GM06990 (cell line): Measurements from ENCODE around the gene MEF2B.

Source experiments
- DNase-seq: peaks from one replicate; pipeline ENCODE4 v3.0.0-alpha.2; 2011; ENCODE audit not compliant: insufficient read length; ENCODE audit errors: extremely low read depth
- H3K27me3 ChIP-seq: replicated peaks from 2 replicates; pipeline ENCODE4 v1.6.0; 2011; ENCODE audit warnings: low read length; ENCODE audit not compliant: control insufficient read depth, insufficient read depth
- H3K36me3 ChIP-seq: 2 replicates; pipeline ENCODE4 v1.5.1; 2011; ENCODE audit warnings: low read length; ENCODE audit not compliant: control insufficient read depth, insufficient read depth
- H3K4me3 ChIP-seq: replicated peaks from 2 replicates; pipeline ENCODE4 v1.5.1; 2011; ENCODE audit warnings: low read depth, mild to moderate bottlenecking, control low read depth, low read length
- TF ChIP-seq, protein P1 (sequence below): IDR thresholded peaks from 2 replicates; pipeline ENCODE4 v1.5.1; 2011; ENCODE audit warnings: low read length, control low read depth, mild to moderate bottlenecking, inconsistent platforms; ENCODE audit not compliant: insufficient read depth, poor library complexity, severe bottlenecking

MEF2B gene

DNA sequence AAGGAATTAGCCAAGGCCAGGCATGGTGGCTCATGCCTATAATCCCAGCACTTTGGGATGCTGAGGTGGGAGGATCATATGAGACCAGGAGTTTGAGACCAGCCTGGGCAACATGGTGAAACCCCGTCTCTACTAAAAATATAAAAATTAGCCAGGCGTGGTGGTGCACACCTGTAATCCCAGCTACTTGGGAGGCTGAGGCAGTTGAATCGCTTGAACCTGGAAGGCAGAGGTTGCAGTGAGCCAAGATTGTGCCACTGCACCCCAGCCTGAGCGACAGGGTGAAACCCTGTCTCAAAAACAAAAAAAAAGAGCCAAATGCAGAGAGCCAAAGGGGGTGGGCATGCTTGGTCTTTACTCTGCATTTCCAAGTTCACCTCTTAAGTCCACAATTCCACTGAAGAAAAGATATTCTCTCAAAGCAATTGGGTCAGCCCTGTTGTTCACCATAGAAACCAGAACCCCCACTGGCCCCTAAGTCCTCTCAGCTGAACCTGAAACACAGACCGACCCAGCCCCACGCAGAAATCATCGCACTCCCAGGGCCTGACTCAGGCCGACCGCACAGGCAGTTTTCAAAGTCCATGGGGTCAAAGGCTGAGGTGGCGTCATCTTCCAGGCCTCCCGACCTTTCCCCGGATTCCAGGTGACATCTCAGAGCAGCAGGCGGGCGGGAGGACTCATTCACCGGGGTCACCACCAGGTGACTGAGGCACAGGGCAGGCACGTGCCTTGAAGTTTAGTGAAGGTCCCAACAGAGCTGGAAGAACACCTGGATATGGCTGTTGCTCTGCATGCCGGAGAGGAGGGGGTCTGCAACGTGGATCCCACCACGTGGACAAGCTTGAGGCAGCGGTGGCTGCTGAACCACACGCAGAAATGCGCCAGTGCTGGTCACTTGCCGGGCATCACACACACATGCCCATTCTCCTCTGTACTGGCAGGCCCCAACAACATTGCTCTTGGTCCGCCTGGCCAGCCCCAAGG lies 73.1 kb downstream of the MEF2B start:
- Histone ChIP-seq H3K27me3 (no peaks in the 10 kb centered on the region), H3K4me3 (no peak overlapping the region), H3K36me3 (peaks cover 14% of the 10 kb centered on the region)
- no peak for DNase-seq
- TF ChIP-seq, protein P1, sequence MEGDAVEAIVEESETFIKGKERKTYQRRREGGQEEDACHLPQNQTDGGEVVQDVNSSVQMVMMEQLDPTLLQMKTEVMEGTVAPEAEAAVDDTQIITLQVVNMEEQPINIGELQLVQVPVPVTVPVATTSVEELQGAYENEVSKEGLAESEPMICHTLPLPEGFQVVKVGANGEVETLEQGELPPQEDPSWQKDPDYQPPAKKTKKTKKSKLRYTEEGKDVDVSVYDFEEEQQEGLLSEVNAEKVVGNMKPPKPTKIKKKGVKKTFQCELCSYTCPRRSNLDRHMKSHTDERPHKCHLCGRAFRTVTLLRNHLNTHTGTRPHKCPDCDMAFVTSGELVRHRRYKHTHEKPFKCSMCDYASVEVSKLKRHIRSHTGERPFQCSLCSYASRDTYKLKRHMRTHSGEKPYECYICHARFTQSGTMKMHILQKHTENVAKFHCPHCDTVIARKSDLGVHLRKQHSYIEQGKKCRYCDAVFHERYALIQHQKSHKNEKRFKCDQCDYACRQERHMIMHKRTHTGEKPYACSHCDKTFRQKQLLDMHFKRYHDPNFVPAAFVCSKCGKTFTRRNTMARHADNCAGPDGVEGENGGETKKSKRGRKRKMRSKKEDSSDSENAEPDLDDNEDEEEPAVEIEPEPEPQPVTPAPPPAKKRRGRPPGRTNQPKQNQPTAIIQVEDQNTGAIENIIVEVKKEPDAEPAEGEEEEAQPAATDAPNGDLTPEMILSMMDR, result no peak

DNA sequence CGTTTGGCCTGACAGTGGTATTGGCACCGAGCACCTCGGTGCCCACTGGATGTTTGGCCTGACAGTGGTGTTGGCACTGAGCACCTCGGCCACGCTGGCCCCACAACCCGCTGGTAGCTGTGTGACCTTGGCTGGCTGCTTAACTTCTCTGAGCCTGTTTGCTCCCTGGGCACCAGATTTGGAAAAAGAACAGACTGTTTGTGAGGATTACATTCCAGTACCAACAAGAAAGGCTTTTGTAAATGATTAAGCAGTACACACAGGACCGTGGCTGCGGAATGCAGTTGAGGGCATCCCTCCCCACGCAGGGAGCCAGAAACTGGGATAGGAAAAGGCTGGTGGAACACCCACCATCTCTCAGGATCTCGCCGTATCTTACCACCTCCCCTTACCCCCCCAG lies 74.4 kb downstream of the MEF2B start:
- TF ChIP-seq, protein P1, result no peak
- Histone ChIP-seq H3K4me3 (no peak overlapping the region), H3K36me3 (peaks cover 11% of the 10 kb centered on the region), H3K27me3 (no peaks in the 10 kb centered on the region)
- DNase-seq, result no peak
